Mesodermal cell (in vitro differentiated cells): ENCODE results near the gene RHEB.

Experiments
- H3K27ac ChIP-seq: 2 replicates; pipeline ENCODE4 v1.7.0; 2013; ENCODE audit warnings: mild to moderate bottlenecking, low read depth, low read length, moderate library complexity; ENCODE audit not compliant: severe bottlenecking
- H3K36me3 ChIP-seq: 2 replicates; pipeline ENCODE4 v1.7.1; 2013; ENCODE audit warnings: mild to moderate bottlenecking, low read length, moderate library complexity; ENCODE audit not compliant: control insufficient read depth, insufficient read depth
- H3K4me1 ChIP-seq: one replicate; pipeline ENCODE4 v1.7.1; 2013; ENCODE audit warnings: mild to moderate bottlenecking, low read length; ENCODE audit not compliant: insufficient read depth, control insufficient read depth, poor library complexity, severe bottlenecking
- H3K4me3 ChIP-seq: 2 replicates; pipeline ENCODE4 v1.7.0; 2013; ENCODE audit warnings: low read length, control low read depth, mild to moderate bottlenecking; ENCODE audit not compliant: insufficient read depth, poor library complexity, severe bottlenecking; ENCODE audit errors: extremely low read depth
- H3K9me3 ChIP-seq: 2 replicates; pipeline ENCODE4 v1.7.1; 2013; ENCODE audit warnings: mild to moderate bottlenecking, low read length, moderate library complexity; ENCODE audit not compliant: control insufficient read depth
- WGBS, 2 experiments: methylation state at CpG; one replicate each; pipeline ENCODE4 v1.1.5; 2013; ENCODE audit warnings: missing lambda C conversion rate in 2 of 2; ENCODE audit not compliant: insufficient coverage in 2 of 2; 5-methylcytosine and 5-hydroxymethylcytosine counted together

RHEB gene

DNA sequence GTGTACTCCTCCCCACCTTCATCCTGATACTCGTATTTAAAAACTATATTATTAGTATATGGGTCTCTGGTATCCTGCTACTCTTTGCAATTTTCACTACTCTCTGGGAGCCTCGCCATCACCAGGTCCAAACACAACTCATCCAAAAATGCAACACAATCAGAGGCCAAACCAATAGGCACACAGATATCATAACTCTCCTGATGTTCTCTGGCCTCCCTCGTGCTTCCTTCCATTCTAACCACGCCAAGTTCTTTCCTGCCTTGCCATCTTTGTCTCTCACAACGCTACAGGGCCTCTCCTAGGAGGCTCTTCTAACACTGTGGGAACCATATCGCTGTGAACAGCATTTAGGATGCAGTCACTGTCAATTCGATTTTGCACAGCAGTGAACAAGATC is 7.3 kb downstream of the RHEB start:
- H3K27ac ChIP-seq = no peak overlapping the region
- no peaks in the 10 kb centered on the region for H3K4me1 ChIP-seq
- peaks cover 25% of the 10 kb centered on the region for H3K36me3 ChIP-seq
- 87 to 93% methylated on average over 6 of the region's 7 CpGs for WGBS, 2 experiments
- H3K9me3 ChIP-seq = no peaks in the 10 kb centered on the region
- no peak overlapping the region for H3K4me3 ChIP-seq

DNA sequence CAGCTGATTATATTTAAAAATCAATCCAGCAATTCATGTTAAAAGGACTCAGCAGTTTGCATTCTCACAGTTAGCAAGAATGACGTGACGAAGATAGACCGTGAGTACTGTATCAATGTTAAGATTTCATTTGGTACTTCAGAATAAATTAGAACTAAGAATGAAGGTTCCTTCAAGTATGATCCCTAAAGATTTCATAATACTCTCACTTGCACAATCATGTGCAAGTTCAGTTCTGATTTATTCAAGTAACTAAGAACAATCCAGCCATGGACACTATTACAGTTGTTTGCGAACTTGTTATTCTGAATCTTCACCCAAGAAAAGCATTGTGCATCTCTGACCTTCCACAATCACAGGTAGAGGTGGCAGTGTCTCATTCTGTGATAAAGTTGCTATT is 7.7 kb downstream of the RHEB start:
- H3K27ac ChIP-seq = no peak overlapping the region
- peaks cover 22% of the 10 kb centered on the region for H3K36me3 ChIP-seq
- H3K4me3 ChIP-seq = no peak overlapping the region
- H3K9me3 ChIP-seq = no peaks in the 10 kb centered on the region
- H3K4me1 ChIP-seq = no peaks in the 10 kb centered on the region
- WGBS, 2 experiments = 100% methylated on average over 1 to 4 of the region's 4 CpGs

DNA sequence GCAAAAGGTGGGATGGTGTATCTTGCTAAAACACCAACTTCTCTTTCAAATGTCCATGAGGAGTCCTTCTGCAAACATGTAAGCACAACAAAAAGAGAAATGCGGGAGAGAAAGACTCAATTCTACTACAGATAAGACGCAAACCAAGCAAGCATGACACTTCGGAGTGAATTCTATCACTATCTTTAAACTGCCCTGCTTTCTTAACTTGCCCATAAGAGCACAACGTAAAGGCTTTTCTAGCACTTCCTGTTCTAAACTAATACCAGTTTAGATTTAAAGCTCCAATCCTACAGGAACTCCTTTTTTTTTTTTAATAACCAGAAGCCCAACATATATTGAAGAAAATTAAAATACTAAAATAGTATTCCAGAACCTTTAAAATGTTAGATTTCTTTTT is 8.4 kb downstream of the RHEB start:
- no peaks in the 10 kb centered on the region for H3K9me3 ChIP-seq
- H3K4me1 ChIP-seq = no peaks in the 10 kb centered on the region
- H3K27ac ChIP-seq = no peak overlapping the region
- H3K36me3 ChIP-seq = peaks cover 26% of the 10 kb centered on the region
- H3K4me3 ChIP-seq = no peak overlapping the region
- WGBS, 2 experiments = 97 to 100% methylated on average over 4 of the region's 4 CpGs

DNA sequence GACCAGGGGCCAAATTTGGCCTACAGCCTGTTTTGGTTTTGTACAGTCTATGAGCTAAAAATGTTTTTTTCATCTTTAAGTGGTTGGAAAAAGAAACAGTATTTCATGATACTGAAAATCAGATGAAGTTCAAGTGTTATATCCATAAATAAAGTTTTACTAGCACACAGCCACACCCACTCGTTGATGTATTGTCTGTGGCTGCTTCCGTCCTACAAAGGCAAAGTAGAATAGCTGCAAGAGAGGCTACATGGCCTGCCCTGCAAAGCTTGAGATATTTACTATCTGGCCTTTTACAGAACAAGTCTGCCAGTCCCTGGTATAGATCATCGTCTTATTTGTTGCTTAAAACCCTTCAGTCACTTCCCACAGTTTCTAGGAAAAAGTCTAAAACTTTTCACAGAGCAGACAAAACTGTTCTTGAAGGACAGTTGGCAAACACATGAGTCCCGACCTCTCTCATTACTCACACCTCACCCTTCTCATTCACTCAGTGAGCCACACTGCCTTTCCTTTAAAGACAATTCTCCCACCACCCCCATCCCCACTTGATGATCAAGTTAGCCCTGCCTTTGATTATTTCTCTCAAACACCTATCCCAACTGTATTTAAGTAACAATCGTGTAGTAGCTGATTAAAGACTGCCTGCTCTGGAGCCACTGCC is 9.9 kb downstream of the RHEB start:
- Histone ChIP-seq H3K4me3 (no peak overlapping the region), H3K36me3 (peaks cover 22% of the 10 kb centered on the region), H3K4me1 (no peaks in the 10 kb centered on the region), H3K9me3 (no peaks in the 10 kb centered on the region), H3K27ac (no peak overlapping the region)
- WGBS, 2 experiments = 89 to 96% methylated on average over 4 to 5 of the region's 5 CpGs

DNA sequence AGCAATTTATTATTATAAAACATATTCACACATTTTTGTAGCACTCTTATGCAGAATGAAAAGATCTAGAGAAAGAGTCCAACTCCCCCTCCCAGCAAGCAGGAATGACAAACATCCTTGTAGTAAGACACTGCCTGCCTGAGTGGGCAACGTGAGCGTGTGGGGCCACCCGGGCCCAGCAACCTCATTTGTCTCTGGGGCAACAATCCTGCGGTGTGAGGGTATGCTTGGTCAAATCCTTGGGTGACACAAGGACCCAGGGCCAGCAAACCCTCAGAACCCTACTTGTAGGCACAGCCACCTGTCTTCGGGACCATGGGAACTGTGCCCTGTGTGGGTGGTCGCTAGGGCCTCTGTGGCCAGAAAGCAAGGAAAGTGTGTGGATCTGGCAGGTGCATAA is 10.7 kb downstream of the RHEB start:
- Histone ChIP-seq H3K36me3 (peaks cover 16% of the 10 kb centered on the region), H3K27ac (no peak overlapping the region), H3K9me3 (no peaks in the 10 kb centered on the region), H3K4me1 (no peaks in the 10 kb centered on the region), H3K4me3 (no peak overlapping the region)
- 84 to 93% methylated on average over 5 to 6 of the region's 6 CpGs for WGBS, 2 experiments

DNA sequence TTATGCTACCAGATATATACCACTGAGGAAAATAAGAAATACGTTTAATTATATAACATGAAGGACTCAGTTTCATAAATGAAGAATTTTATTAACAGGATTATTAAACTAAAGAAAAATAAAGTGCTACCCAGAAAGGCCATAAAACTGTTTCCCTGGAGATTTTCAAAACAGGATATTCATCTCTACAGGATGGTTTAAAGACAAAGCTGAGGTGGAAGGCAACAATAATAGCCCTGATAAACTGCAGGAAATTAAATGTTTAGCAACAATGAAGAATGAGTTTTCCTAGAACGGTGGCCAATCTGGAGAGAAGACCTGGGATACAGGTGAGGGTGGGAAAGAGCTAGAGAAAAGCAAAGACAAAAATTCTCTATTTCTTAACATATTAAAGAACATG is 11.9 kb downstream of the RHEB start:
- no peak overlapping the region for H3K27ac ChIP-seq
- whole genome bisulfite sequencing, 2 experiments = no CpG with 5 or more reads among the region's 2 CpGs
- H3K36me3 ChIP-seq = peaks cover 8% of the 10 kb centered on the region
- no peak overlapping the region for H3K4me3 ChIP-seq
- no peaks in the 10 kb centered on the region for H3K9me3 ChIP-seq
- H3K4me1 ChIP-seq = no peaks in the 10 kb centered on the region

DNA sequence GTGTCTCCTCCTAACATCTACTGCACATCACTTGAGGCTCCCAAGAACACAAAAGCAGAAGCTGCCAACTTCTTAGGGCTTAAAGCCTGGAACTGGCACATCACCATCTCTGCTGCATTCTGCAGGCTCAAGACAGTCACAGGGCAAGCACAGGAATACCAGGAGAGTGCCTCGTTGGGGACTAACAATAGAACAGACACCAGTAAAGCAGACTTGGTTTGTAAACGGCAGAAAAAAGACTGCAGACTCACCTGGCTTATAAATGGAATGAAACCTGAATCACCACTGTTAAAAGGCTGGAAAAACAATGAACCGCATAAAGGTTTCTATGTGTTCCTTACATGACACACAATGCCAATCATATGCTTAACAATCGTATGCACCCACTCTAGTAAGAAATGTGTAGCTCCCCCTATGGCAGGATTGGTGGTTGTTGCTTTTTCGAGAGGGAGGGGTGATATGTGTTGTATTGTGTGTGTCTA is 12.8 kb downstream of the RHEB start:
- 89 to 100% methylated on average over 1 to 3 of the region's 5 CpGs for WGBS, 2 experiments
- H3K4me3 ChIP-seq = no peak overlapping the region
- no peaks in the 10 kb centered on the region for H3K9me3 ChIP-seq
- H3K27ac ChIP-seq = no peak overlapping the region
- H3K4me1 ChIP-seq = no peaks in the 10 kb centered on the region
- peaks cover 8% of the 10 kb centered on the region for H3K36me3 ChIP-seq

DNA sequence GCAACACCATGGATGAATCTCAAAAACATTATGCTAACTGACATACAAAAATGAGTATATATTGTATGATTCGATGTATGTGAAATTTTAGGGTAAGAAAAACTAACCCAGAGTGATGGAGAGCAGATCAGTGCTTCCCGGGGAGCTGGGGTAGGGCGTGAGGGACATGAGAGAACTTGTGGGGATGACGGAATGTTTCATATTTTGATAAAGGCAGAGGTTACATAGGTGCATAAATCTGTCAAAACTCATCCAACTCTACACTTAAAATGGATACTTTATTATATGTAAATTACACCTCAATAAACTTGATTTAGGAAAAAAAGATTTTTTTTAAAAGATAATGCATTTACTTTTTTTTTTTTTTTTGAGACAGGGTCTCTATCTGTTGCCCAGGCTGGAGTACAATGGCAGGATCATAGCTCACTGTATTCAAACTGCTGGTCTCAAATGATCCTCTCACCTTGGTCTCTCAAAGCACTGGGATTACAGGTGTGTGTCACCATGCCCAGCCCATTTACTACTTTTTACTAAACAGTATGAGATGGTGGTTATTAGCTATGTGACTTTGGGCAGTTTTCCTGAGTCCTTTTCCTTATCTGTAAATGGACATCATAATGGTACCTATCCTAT is 13.7 kb downstream of the RHEB start:
- Histone ChIP-seq H3K27ac (no peak overlapping the region), H3K4me1 (no peaks in the 10 kb centered on the region), H3K9me3 (no peaks in the 10 kb centered on the region), H3K4me3 (no peak overlapping the region), H3K36me3 (peaks cover 14% of the 10 kb centered on the region)
- 90 to 100% methylated on average over 1 to 2 of the region's 4 CpGs for WGBS, 2 experiments

DNA sequence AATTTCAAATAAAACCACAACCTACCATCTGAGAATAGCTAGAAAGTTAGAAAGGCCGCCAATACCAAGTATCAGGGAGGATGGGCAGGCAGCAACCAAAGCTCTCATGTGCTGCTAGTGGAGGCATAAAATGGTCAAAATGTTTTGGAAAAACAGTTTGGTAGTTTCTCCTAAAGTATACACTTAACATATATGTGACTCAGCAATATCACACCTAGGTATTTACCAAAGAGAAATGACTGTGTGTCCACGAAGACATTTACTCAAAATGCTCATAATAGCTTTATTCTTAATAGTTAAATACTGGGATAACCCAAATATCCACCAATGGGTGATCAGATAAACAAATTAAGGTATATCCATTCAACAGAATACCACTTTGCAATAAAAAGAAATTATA is 14.3 kb downstream of the RHEB start:
- no peak overlapping the region for H3K4me3 ChIP-seq
- peaks cover 14% of the 10 kb centered on the region for H3K36me3 ChIP-seq
- H3K9me3 ChIP-seq = no peaks in the 10 kb centered on the region
- H3K27ac ChIP-seq = no peak overlapping the region
- WGBS, 2 experiments = no CpG with 5 or more reads among the region's 2 CpGs
- no peaks in the 10 kb centered on the region for H3K4me1 ChIP-seq

DNA sequence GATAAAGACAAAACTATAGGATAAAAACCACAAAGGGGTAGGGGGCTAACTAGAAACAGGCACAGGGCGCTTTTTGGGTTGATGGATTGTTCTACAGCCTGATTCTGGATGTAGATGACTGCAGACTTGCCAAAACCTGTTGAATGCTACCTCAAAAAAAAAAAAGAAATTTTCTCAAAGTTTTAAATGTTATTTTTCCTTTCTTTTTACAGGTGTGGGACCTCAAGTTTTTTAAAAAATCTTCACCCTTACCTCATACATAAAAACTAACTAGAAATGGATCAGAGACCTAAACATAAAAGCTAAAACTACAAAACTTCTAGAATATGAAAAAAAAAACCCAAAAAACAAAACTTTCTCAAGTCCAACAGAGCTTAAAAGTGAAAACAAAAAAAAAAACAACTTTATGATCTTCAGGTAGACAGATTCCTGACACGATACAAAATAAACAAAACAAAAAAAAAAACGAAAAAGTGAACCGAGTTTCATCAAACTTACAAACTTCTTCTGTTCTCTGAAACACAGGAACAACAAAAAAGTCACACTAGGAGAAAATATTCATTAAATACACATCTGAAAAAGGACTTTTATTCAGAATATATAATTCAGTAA is 14.9 kb downstream of the RHEB start:
- Histone ChIP-seq H3K36me3 (peaks cover 14% of the 10 kb centered on the region), H3K27ac (no peak overlapping the region), H3K4me3 (no peak overlapping the region), H3K4me1 (no peaks in the 10 kb centered on the region), H3K9me3 (no peaks in the 10 kb centered on the region)
- 91 to 100% methylated on average over 2 to 3 of the region's 4 CpGs for WGBS, 2 experiments
